ENCODE results near the gene F2RL1.

F2RL1 gene

DNA sequence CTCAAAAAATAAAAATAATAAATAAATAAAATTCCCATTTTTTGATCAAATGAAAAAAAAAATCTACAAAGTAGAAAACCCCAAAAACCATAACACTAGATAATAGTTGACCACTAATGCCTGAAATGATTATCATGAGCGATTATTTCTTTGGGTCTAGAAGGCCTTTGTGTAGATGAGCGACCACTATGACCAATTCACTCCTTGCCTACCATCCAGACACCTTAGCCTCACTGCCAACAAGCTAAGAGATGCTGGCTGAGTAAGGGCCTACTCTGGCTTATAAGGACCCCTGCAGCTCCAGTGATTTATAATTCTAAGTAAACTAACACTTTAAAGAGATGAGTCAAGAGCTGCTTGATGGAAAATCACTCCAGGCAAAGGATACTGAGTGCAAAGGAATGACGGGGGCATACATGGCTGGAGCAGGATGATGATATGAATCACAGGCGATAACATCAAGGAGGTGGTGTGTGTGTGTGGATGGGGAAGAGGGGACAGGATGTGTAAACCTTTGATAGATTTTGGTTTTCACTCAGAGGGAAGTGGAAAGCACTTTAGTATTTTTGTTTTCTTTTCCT is 4.8 kb upstream of the F2RL1 start (continued):
- TF ChIP-seq, protein P1, sequence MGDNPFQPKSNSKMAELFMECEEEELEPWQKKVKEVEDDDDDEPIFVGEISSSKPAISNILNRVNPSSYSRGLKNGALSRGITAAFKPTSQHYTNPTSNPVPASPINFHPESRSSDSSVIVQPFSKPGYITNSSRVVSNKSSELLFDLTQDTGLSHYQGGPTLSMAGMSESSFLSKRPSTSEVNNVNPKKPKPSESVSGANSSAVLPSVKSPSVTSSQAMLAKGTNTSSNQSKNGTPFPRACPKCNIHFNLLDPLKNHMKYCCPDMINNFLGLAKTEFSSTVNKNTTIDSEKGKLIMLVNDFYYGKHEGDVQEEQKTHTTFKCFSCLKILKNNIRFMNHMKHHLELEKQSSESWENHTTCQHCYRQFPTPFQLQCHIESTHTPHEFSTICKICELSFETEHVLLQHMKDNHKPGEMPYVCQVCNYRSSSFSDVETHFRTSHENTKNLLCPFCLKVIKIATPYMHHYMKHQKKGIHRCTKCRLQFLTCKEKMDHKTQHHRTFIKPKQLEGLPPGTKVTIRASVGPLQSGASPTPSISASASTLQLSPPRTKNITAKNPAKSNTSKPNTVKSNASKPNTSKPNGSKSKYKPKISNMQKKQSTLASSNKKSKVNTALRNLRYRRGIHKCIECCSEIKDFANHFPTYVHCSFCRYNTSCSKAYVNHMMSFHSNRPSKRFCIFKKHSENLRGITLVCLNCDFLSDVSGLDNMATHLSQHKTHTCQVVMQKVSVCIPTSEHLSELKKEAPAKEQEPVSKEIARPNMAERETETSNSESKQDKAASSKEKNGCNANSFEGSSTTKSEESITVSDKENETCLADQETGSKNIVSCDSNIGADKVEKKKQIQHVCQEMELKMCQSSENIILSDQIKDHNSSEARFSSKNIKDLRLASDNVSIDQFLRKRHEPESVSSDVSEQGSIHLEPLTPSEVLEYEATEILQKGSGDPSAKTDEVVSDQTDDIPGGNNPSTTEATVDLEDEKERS (tag by site-specific recombination; IDR thresholded peaks at IDR 0.05) = no peak
- TF ChIP-seq, protein P2, sequence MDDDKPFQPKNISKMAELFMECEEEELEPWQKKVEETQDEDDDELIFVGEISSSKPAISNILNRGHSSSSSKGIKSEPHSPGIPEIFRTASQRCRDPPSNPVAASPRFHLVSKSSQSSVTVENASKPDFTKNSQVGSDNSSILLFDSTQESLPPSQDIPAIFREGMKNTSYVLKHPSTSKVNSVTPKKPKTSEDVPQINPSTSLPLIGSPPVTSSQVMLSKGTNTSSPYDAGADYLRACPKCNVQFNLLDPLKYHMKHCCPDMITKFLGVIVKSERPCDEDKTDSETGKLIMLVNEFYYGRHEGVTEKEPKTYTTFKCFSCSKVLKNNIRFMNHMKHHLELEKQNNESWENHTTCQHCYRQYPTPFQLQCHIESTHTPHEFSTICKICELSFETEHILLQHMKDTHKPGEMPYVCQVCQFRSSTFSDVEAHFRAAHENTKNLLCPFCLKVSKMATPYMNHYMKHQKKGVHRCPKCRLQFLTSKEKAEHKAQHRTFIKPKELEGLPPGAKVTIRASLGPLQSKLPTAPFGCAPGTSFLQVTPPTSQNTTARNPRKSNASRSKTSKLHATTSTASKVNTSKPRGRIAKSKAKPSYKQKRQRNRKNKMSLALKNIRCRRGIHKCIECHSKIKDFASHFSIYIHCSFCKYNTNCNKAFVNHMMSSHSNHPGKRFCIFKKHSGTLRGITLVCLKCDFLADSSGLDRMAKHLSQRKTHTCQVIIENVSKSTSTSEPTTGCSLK (tag by site-specific recombination; IDR thresholded peaks at IDR 0.05) = no peak
- TF ChIP-seq ZEB2 (tag by site-specific recombination; IDR thresholded peaks at IDR 0.05) (peak; percentile 70), GLIS1 (tag by site-specific recombination; IDR thresholded peaks at IDR 0.05) (peak; percentile 73), GLI2 (tag by site-specific recombination; IDR thresholded peaks at IDR 0.05; ENCODE audit: borderline replicate concordance, low read depth) (peak; percentile 39; the same call in 1 of the 2 replicates), ZNF2 (tag by site-specific recombination; IDR thresholded peaks at IDR 0.05) (no peak), ZNF768 (tag by site-specific recombination; IDR thresholded peaks at IDR 0.05) (no peak), EGR2 (tag by site-specific recombination; IDR thresholded peaks at IDR 0.05; ENCODE audit: low read depth) (no peak), ZBTB48 (tag by site-specific recombination; IDR thresholded peaks at IDR 0.05) (no peak), ZNF549 (tag by site-specific recombination; IDR thresholded peaks at IDR 0.05) (no peak), YY1 (tag by site-specific recombination; IDR thresholded peaks at IDR 0.05) (no peak), ZNF350 (tag by site-specific recombination; IDR thresholded peaks at IDR 0.05) (no peak), ZNF223 (tag by site-specific recombination; IDR thresholded peaks at IDR 0.05) (no peak), ZNF654 (tag by site-specific recombination; IDR thresholded peaks at IDR 0.05; ENCODE audit: low read depth) (no peak), KLF16 (tag by site-specific recombination; IDR thresholded peaks at IDR 0.05) (no peak), KLF9 (tag by site-specific recombination; IDR thresholded peaks at IDR 0.05; ENCODE audit: low read depth) (no peak), SP7 (tag by site-specific recombination; IDR thresholded peaks at IDR 0.05) (peak; percentile 96), ZNF37A (tag by site-specific recombination; IDR thresholded peaks at IDR 0.05) (no peak), ZNF175 (tag by site-specific recombination; IDR thresholded peaks at IDR 0.05) (no peak), ZNF423 (tag by site-specific recombination; IDR thresholded peaks at IDR 0.05) (no peak), ZNF791 (tag by site-specific recombination; IDR thresholded peaks at IDR 0.05) (no peak), ZBTB8A (tag by site-specific recombination; IDR thresholded peaks at IDR 0.05) (no peak), ZXDB (tag by site-specific recombination; IDR thresholded peaks at IDR 0.05) (no peak), HOXD13 (CRISPR knock-in tag; IDR thresholded peaks at IDR 0.05; ENCODE audit: borderline replicate concordance) (0 out of 2 replicates have a peak, but pooled peaks have one; percentile 43), ZNF624 (tag by site-specific recombination; IDR thresholded peaks at IDR 0.05) (no peak), ZNF311 (tag by site-specific recombination; IDR thresholded peaks at IDR 0.05; ENCODE audit: borderline replicate concordance) (no peak)
- TF ChIP-seq, protein P3, sequence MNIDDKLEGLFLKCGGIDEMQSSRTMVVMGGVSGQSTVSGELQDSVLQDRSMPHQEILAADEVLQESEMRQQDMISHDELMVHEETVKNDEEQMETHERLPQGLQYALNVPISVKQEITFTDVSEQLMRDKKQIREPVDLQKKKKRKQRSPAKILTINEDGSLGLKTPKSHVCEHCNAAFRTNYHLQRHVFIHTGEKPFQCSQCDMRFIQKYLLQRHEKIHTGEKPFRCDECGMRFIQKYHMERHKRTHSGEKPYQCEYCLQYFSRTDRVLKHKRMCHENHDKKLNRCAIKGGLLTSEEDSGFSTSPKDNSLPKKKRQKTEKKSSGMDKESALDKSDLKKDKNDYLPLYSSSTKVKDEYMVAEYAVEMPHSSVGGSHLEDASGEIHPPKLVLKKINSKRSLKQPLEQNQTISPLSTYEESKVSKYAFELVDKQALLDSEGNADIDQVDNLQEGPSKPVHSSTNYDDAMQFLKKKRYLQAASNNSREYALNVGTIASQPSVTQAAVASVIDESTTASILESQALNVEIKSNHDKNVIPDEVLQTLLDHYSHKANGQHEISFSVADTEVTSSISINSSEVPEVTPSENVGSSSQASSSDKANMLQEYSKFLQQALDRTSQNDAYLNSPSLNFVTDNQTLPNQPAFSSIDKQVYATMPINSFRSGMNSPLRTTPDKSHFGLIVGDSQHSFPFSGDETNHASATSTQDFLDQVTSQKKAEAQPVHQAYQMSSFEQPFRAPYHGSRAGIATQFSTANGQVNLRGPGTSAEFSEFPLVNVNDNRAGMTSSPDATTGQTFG (tag by site-specific recombination; IDR thresholded peaks at IDR 0.05; ENCODE audit: borderline replicate concordance) = no peak
- TF ChIP-seq, protein P4, sequence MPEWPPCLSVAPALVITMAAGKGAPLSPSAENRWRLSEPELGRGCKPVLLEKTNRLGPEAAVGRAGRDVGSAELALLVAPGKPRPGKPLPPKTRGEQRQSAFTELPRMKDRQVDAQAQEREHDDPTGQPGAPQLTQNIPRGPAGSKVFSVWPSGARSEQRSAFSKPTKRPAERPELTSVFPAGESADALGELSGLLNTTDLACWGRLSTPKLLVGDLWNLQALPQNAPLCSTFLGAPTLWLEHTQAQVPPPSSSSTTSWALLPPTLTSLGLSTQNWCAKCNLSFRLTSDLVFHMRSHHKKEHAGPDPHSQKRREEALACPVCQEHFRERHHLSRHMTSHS (tag by site-specific recombination; IDR thresholded peaks at IDR 0.05) = no peak
- TF ChIP-seq, protein P5, sequence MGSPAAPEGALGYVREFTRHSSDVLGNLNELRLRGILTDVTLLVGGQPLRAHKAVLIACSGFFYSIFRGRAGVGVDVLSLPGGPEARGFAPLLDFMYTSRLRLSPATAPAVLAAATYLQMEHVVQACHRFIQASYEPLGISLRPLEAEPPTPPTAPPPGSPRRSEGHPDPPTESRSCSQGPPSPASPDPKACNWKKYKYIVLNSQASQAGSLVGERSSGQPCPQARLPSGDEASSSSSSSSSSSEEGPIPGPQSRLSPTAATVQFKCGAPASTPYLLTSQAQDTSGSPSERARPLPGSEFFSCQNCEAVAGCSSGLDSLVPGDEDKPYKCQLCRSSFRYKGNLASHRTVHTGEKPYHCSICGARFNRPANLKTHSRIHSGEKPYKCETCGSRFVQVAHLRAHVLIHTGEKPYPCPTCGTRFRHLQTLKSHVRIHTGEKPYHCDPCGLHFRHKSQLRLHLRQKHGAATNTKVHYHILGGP (tag by site-specific recombination; IDR thresholded peaks at IDR 0.05) = no peak
- TF ChIP-seq, protein P6, sequence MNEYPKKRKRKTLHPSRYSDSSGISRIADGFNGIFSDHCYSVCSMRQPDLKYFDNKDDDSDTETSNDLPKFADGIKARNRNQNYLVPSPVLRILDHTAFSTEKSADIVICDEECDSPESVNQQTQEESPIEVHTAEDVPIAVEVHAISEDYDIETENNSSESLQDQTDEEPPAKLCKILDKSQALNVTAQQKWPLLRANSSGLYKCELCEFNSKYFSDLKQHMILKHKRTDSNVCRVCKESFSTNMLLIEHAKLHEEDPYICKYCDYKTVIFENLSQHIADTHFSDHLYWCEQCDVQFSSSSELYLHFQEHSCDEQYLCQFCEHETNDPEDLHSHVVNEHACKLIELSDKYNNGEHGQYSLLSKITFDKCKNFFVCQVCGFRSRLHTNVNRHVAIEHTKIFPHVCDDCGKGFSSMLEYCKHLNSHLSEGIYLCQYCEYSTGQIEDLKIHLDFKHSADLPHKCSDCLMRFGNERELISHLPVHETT (tag by site-specific recombination; IDR thresholded peaks at IDR 0.05) = peak; percentile 85
